Keratinocyte (primary cell): Measurements from ENCODE around the gene MMRN2. TPM values are rescaled to one million over a fixed set of nuclear protein-coding genes. Genes with fewer than 3 reads are reported as not detected.
"Not testable (repeated sequence)": the region's sequence is repeated elsewhere in the genome, so short reads cannot be mapped to it uniquely, and the experiment has no call there.

ENCODE experiments used
- DNase-seq: peaks from one replicate; pipeline ENCODE4 v3.0.0-alpha.2; 2011; ENCODE audit warnings: low read depth, missing footprints, low spot score
- FAIRE-seq: peaks from 2 replicates; lab custom pipeline; 2011; peaks lifted over from hg19 to GRCh38; lab: Jason Lieb, UNC
- H2AFZ ChIP-seq: 2 replicates; pipeline ENCODE4 v1.6.0; 2012; ENCODE audit warnings: low read length, control low read depth, inconsistent platforms; ENCODE audit not compliant: control insufficient read depth
- H3K27ac ChIP-seq: 2 replicates; pipeline ENCODE4 v1.5.1; 2011; ENCODE audit warnings: low read length; ENCODE audit not compliant: control insufficient read depth, insufficient read depth
- H3K27me3 ChIP-seq: 3 replicates; pipeline ENCODE4 v1.6.0; 2011; ENCODE audit warnings: low read length; ENCODE audit not compliant: control insufficient read depth, insufficient read depth; ENCODE audit errors: extremely low read depth
- H3K36me3 ChIP-seq, 2 experiments: 2 replicates in 1 of 2; 3 replicates in 1 of 2; pipeline ENCODE4 v1.5.1; 2011; ENCODE audit warnings: low read length in 2 of 2, mild to moderate bottlenecking in 1 of 2; ENCODE audit not compliant: control insufficient read depth in 2 of 2, insufficient read depth in 2 of 2; ENCODE audit errors: extremely low read depth in 1 of 2
- H3K4me1 ChIP-seq: 3 replicates; pipeline ENCODE4 v1.5.1; 2011; ENCODE audit warnings: low read length; ENCODE audit not compliant: control insufficient read depth, insufficient read depth; ENCODE audit errors: extremely low read depth
- H3K4me2 ChIP-seq: 3 replicates; pipeline ENCODE4 v1.6.0; 2011; ENCODE audit warnings: low read depth, low read length; ENCODE audit not compliant: control insufficient read depth, insufficient read depth; ENCODE audit errors: extremely low read depth
- H3K4me3 ChIP-seq, 3 experiments: fragments of 200-600 bp in 1 of 3; sonication (generic) in 1 of 3; 2 replicates in 2 of 3; 3 replicates in 1 of 3; pipeline ENCODE4 v1.5.1; 2011 to 2016; ENCODE audit warnings: low read length in 3 of 3, mild to moderate bottlenecking in 3 of 3, control low read depth in 2 of 3, inconsistent platforms in 1 of 3, low read depth in 1 of 3, mixed read lengths in 1 of 3, mixed run types in 1 of 3, moderate library complexity in 1 of 3; ENCODE audit not compliant: control insufficient read depth in 2 of 3, insufficient read depth in 2 of 3; ENCODE audit errors: extremely low read depth in 1 of 3
- H3K79me2 ChIP-seq: 2 replicates; pipeline ENCODE4 v1.6.0; 2012; ENCODE audit warnings: low read length; ENCODE audit not compliant: control insufficient read depth, insufficient read depth
- H3K9ac ChIP-seq: 3 replicates; pipeline ENCODE4 v1.6.0; 2011; ENCODE audit warnings: low read length; ENCODE audit not compliant: control insufficient read depth, insufficient read depth; ENCODE audit errors: extremely low read depth
- H3K9me1 ChIP-seq: 3 replicates; pipeline ENCODE4 v1.6.0; 2011; ENCODE audit warnings: low read length; ENCODE audit not compliant: control insufficient read depth, insufficient read depth; ENCODE audit errors: extremely low read depth
- H3K9me3 ChIP-seq: 2 replicates; pipeline ENCODE4 v1.5.1; 2012; ENCODE audit warnings: low read depth, low read length; ENCODE audit not compliant: control insufficient read depth
- H4K20me1 ChIP-seq: 3 replicates; pipeline ENCODE4 v1.6.0; 2011; ENCODE audit warnings: low read length; ENCODE audit not compliant: control insufficient read depth, insufficient read depth; ENCODE audit errors: extremely low read depth
- CTCF ChIP-seq, 3 experiments: IDR thresholded peaks in 1 of 3; conservative IDR thresholded peaks in 1 of 3; optimal IDR thresholded peaks in 1 of 3; 2 replicates in 2 of 3; 3 replicates in 1 of 3; pipeline versions ENCODE3 to v1.5.1; 2011; ENCODE audit warnings: low read length in 3 of 3, mild to moderate bottlenecking in 3 of 3, moderate library complexity in 2 of 3, control low read depth in 1 of 3, inconsistent platforms in 1 of 3; ENCODE audit not compliant: insufficient read depth in 2 of 3; ENCODE audit errors: extremely low read depth in 1 of 3
- EZH2 ChIP-seq: IDR thresholded peaks from one replicate; pipeline ENCODE4 v1.6.1; 2012; ENCODE audit warnings: inconsistent platforms, mild to moderate bottlenecking, low read length, moderate library complexity
- dilution Hi-C: fragments of 300-500 bp; cut with MboI; formaldehyde crosslinking; loops from one replicate; pipeline ENCODE4 v1.7.0; 2020; ENCODE audit warnings: low sequenced_read_pairs; ENCODE audit not compliant: extremely low pct_ligation_motif_present
- polyA minus RNA-seq, 3 experiments: library from RNA; depleted of rRNA, polyadenylated mRNA; stranded (reverse); fragments of >200 nt; gene quantifications; 1 replicate in 1 of 3; 2 replicates in 1 of 3; 3 replicates in 1 of 3; pipeline ENCODE4 v1.2.3, GENCODE V29; 2011
- polyA plus RNA-seq, 5 experiments: library from polyadenylated mRNA; depleted of rRNA in 3 of 5; stranded (reverse) in 3 of 5; stranded (forward) in 1 of 5; unstranded in 1 of 5; fragments of >200 nt; gene quantifications; 1 replicate in 1 of 5; 2 replicates in 3 of 5; 3 replicates in 1 of 5; pipeline versions ENCODE4 v1.2.1 to v1.2.3, GENCODE V29; 2011 to 2012; ENCODE audit warnings: missing spikeins in 2 of 5, low read depth in 1 of 5, low replicate concordance in 1 of 5

MMRN2 gene
- 11.7 to 13.9 TPM (median 13.8 TPM) in 3 replicates for polyA plus RNA-seq
- polyA plus RNA-seq (2011; ENCODE audit: low read depth), result 6.7 TPM
- 6.6 and 10.0 TPM in 2 replicates for polyA plus RNA-seq (2011; cell fraction: cytosol; rRNA removed)
- 16.3 and 22.2 TPM in 2 replicates for polyA plus RNA-seq (2011; cell fraction: nucleus; rRNA removed)
- 7.9 and 15.5 TPM in 2 replicates for polyA plus RNA-seq (2012; ENCODE audit: low replicate concordance)
- 12.8 to 27.4 TPM (median 16.6 TPM) in 3 replicates for polyA minus RNA-seq
- 8.6 TPM for polyA minus RNA-seq (2011; cell fraction: cytosol; rRNA and poly(A)+ RNA removed)
- 15.6 and 18.8 TPM in 2 replicates for polyA minus RNA-seq (2011; cell fraction: nucleus; rRNA and poly(A)+ RNA removed)

- no peak for FAIRE-seq
- H3K79me2 ChIP-seq, result peaks cover 8% of the 10 kb centered on the region
- peaks cover 3% of the 10 kb centered on the region for H4K20me1 ChIP-seq
- H3K9ac ChIP-seq, result no peak within 1 kb of the TSS
- H3K9me1 ChIP-seq, result no peaks in the 10 kb centered on the region
- no peak for TF ChIP-seq EZH2
- no peak for TF ChIP-seq CTCF (optimal IDR thresholded peaks at IDR 0.05 in 1 of 3, IDR thresholded peaks at IDR 0.05 in 1 of 3, conservative IDR thresholded peaks at IDR 0.05 in 1 of 3; ENCODE audit: extremely low read depth in 1 of 3, insufficient read depth in 2 of 3, low read length in 3 of 3)
- no peaks in the 10 kb centered on the region for H3K36me3 ChIP-seq
- dilution Hi-C loops, result no loop called here
- H3K4me3 ChIP-seq, result peak within 1 kb of the TSS in 1 of 3 experiments; percentile 11
- H3K4me2 ChIP-seq, result peak within 1 kb of the TSS; percentile 87
- H3K27ac ChIP-seq, result no peak within 1 kb of the TSS
- no peaks in the 10 kb centered on the region for H3K9me3 ChIP-seq
- H3K27me3 ChIP-seq, result no peaks in the 10 kb centered on the region
- no peak for DNase-seq
- H2AFZ ChIP-seq, result no peak within 1 kb of the TSS
- peaks cover 40% of the 10 kb centered on the region for H3K4me1 ChIP-seq
These were observed at the start of gene MMRN2 for GRCh38 chr10:86957471-86958115. TSS of gene MMRN2 (minus strand) at chr10:86957615. CDS start at chr10:86957541, 74 bp downstream.

- H3K79me2 ChIP-seq, H3K9me1 ChIP-seq, H3K27ac ChIP-seq, dilution Hi-C loops, FAIRE-seq, H3K9me3 ChIP-seq, H3K9ac ChIP-seq, H3K4me1 ChIP-seq, H2AFZ ChIP-seq, H3K4me2 ChIP-seq, H3K4me3 ChIP-seq, H3K27me3 ChIP-seq, DNase-seq, H4K20me1 ChIP-seq, H3K36me3 ChIP-seq: not testable (repeated sequence)
These were observed 49.7 kb upstream of the MMRN2 start for GRCh38 chr10:87007124-87007523.
